Fibroblast of lung (primary cell): ENCODE results near the gene GRIK1.

ENCODE experiments used
- EZH2 ChIP-seq: IDR thresholded peaks from 2 replicates; pipeline ENCODE4 v1.5.1; 2012; ENCODE audit warnings: low read length, control low read depth, mild to moderate bottlenecking; ENCODE audit errors: missing control alignments
- TF ChIP-seq, protein P1 (sequence below), 2 donors: IDR thresholded peaks in 1 of 2; conservative IDR thresholded peaks in 1 of 2; 1 replicate in 1 of 2; 2 replicates in 1 of 2; pipeline ENCODE4 v1.5.1; 2011 to 2012; ENCODE audit warnings: low read length in 2 of 2, control low read depth in 1 of 2, inconsistent platforms in 1 of 2, low read depth in 1 of 2, mild to moderate bottlenecking in 1 of 2

DNA sequence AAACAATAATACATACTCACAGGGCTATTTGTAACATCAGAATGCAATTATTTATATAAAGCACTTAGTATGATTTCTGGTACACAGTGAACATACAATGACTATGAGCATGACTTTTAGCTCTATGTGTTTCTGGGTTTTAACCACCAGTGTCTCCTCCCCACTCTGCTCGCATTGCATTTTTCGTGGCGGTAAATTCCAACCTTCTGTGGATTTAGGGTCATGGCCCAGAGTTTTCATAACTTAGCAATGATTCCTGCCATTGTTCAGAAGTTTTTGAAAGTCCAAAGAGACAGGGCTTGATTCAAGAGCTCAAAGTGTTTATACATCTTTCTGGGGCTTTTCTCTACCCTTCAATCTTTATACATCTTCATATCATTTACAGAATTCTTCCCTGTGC is 449.8 kb downstream of the GRIK1 start:
- TF ChIP-seq, protein P1, sequence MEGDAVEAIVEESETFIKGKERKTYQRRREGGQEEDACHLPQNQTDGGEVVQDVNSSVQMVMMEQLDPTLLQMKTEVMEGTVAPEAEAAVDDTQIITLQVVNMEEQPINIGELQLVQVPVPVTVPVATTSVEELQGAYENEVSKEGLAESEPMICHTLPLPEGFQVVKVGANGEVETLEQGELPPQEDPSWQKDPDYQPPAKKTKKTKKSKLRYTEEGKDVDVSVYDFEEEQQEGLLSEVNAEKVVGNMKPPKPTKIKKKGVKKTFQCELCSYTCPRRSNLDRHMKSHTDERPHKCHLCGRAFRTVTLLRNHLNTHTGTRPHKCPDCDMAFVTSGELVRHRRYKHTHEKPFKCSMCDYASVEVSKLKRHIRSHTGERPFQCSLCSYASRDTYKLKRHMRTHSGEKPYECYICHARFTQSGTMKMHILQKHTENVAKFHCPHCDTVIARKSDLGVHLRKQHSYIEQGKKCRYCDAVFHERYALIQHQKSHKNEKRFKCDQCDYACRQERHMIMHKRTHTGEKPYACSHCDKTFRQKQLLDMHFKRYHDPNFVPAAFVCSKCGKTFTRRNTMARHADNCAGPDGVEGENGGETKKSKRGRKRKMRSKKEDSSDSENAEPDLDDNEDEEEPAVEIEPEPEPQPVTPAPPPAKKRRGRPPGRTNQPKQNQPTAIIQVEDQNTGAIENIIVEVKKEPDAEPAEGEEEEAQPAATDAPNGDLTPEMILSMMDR (conservative IDR thresholded peaks at IDR 0.05 in 1 of 2, IDR thresholded peaks at IDR 0.05 in 1 of 2; ENCODE audit: low read depth in 1 of 2, low read length in 2 of 2) = no peak
- no peak for TF ChIP-seq EZH2
